NAMALWA (cell line): ENCODE measurements around the gene FN3K.

ENCODE experiments used
- DNase-seq: peaks from one replicate; pipeline ENCODE4 v3.0.0-alpha.2; 2015; ENCODE audit warnings: low spot score

Gene FN3K

DNA sequence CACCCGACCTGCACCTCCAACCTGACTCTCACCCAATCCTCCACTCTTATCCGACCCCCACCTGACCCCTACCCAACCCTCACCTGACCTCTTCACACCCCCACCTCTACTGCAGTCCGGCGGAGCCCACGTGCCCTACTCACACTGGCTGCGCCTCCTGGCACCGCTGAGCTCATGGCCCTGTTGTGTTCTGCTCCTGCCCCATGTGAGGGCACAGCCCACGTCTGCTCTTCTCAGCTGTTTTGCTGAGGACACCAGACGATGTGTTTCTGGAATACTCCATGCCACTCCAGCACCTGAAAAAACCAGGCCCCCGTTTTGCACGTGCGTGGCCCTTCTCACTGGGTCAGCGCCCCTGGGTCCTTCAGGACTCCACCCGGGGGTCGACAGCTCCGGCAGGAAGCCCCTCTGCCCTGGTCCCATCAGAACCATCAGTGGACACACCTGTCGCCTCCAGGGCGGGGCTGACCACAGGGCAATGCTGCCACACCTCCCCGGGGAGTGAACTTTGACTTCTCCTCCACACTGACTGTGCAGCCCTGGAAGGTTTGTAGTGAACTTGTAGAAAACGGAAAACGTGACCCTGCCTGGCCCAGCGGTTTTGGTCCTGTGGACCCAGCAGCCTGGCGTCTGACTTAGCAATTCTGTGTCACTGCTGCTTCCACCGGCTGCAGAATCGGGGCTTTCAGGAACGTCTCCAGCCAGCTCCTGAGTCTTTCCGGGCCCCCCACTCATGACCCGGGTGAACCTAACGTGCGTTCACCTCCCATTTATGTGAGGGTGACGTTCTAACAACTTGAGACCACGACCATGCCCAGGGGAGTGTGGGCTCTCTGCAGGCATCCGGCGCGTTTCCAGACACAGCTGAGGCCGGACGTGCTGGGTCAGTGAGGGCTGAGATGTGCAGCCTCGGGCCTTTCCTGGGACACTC is 31.2 kb upstream of the FN3K start:
- no peak for DNase-seq

DNA sequence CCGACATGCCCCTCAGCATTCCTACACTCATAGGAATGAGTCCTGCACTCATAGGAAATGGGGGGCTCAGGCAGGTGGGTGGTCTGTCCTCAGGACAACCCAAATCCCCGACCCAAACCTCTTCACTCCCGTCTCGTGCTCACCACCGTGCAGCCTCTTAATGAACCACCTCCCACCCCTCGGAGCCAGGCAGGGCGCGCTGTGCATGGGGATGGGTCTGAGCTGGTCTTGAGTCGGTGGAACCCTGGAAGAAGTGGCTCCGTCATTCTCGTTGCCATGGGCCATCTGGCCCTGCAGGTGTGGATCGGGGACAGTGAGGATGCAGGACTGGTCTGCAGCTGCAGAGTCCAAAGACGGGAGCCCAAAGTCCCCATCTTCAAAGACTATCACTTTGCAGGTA is 30.5 kb upstream of the FN3K start:
- DNase-seq, result no peak

- DNase-seq, result no peak
These were observed 29.7 kb upstream of the FN3K start for GRCh38 chr17:82705756-82706155.

- DNase-seq, result peak; percentile 51
These were observed 26.3 kb upstream of the FN3K start for GRCh38 chr17:82709024-82709675.

DNA sequence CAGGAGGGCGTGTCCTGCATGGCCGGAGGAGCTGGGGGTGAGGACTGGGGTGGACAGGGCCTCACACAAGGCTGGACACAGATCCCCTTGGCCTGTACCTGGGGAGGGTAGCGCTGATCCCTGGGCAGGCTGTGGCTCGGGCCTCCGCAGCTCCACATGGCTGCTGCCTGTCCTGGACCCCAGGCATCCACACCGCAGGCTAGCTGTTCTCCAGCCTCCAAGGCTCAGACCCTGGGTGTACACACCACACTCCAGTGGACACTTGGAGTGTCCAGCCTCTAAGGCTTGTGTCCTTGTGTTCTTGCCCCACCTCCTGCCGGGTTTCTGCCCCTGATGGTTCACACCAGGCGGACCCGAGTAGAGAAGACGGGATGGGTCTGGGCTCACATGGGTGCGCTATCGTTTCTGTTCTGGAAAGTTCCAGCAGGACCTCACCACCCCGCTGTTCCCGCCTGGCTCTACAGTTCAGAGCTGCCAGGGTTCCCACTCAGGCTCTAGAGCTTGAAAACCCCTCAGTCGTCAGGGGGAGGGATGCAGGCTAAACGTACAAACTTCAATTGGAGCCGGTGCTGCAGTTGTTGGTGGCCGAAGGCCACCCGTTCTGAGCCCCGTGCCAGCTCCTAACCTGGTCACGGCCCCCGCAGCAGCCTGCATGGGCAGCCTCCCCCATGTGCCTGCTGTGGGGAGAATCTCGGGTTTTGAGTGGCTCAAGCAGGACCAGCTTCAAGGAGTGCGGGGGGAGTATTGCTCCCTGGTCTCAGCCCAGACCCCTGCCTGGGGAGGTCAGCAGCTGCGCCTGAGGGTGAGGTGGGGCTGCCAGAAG is 25.5 kb upstream of the FN3K start:
- DNase-seq, result no peak

GRCh38 chr17:82710499-82711232 is 24.7 kb upstream of the FN3K start:
- DNase-seq, result no peak

GRCh38 chr17:82713071-82713723 is 22.2 kb upstream of the FN3K start:
- DNase-seq, result no peak

- DNase-seq, result peak; percentile 94
These were observed 19.0 kb upstream of the FN3K start, which contains the start of gene FN3KRP for GRCh38 chr17:82716203-82717010. Gene FN3KRP, plus strand, starts transcription at chr17:82716706. Its CDS starts 50 bp downstream, at chr17:82716756.

GRCh38 chr17:82718986-82719685 is 16.3 kb upstream of the FN3K start:
- DNase-seq, result peak; percentile 44

GRCh38 chr17:82720204-82720603 is 15.2 kb upstream of the FN3K start:
- DNase-seq, result no peak

DNA sequence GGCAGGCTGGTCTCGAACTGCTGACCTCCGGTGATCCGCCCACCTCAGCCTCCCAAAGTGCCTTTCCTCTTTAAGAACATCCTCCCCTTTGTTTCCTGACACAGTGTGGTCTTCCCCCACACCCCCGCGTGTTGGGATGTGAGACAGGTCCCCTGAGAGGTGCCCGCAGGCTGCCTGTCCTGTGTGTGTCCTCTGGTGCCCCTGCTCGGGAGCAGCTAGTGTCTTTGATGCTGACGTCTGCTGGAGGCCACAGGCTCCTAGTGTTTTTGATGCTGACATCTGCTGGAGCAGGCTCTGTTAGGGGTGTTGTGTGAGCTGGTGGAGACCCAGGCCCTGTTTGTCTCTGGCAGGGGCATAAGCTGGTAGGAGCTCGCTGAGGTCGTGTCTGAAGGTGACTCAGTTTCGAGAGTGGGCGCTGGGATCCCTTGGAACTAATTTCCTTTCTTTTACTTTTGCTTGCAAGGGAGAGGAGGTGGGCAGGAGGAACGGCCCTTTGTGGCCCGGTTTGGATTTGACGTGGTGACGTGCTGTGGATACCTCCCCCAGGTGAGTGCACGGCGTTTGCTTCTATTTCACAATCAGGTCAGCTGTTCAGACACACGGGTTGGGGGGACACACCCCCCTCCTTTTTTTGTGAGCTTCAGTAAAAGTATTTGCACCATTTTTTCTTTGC is 12.9 kb upstream of the FN3K start:
- DNase-seq, result no peak

DNA sequence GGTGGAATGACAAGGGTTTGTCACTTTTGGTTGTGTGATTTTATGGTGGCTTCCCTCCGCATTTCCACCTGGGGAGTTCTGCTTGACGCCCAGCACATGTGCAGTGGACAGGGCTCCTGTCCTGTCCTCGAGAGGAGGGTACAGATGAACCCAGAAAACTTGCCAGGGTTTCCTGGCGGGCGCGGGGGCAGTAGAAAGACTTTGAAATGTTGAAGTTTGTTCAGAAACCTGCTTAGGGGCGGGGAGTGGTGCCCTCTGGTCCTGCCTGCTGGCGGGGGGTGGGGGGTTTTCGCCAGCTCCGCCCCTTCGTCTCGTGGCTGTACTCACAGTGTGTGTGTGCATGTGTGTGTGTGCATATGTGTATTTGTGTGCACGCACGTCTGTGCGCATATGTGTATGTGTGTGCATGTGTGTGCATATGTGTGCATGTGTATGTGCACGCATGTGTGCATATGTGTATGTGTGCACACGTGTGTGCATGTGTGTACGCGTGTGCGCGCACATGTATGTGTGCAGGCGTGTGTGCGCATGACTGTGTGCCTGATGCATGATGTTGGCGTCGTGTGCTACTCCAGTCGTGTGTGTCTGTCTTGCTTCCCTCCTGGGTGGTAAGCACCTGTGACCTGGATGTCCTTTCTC is 12.1 kb upstream of the FN3K start:
- no peak for DNase-seq

DNA sequence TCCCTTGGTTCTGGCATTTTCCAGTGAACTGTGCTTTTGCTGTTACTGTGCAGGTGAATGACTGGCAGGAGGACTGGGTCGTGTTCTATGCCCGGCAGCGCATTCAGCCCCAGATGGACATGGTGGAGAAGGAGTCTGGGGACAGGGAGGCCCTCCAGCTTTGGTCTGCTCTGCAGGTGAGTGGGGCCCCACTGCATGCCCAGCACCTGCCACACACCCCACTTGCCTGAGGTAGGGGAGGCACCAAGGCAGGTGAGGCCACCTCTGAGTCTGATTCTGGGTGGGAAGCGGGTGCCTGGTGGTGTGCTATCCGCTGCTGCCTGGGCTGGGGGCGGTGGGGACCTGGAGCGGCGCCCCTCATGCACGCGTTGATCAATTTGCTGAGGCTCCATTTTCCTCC is 9.0 kb upstream of the FN3K start:
- no peak for DNase-seq

- DNase-seq, result no peak
These were observed 5.7 kb upstream of the FN3K start for GRCh38 chr17:82729479-82730260.

- DNase-seq, result no peak
These were observed 3.2 kb upstream of the FN3K start for GRCh38 chr17:82732118-82732743.

GRCh38 chr17:82736511-82737185 is 1.2 kb downstream of the FN3K start:
- DNase-seq, result no peak
